Omental fat pad (tissue), 4 donors: ENCODE measurements around the gene SLC2A11. TPM values are rescaled to one million over a fixed set of nuclear protein-coding genes. Genes with fewer than 3 reads are reported as not detected.
A peak's percentile ranks its signal among the peaks of the same experiment; 100 is the strongest.

Source experiments
- ATAC-seq: fragments of 150-250 bp; one replicate; pipeline ENCODE4 v1.9.1; 2016; ENCODE audit warnings: mild to moderate bottlenecking, moderate library complexity; ENCODE audit not compliant: low FRiP score
- DNase-seq: peaks from one replicate; pipeline ENCODE4 v3.0.0-alpha.2; 2019; ENCODE audit warnings: low spot score
- CTCF ChIP-seq, 3 donors: fragments of 450-650 bp; IDR thresholded peaks; one replicate each; pipeline ENCODE4 v1.5.1; 2016 to 2017; ENCODE audit warnings: antibody characterized with exemption in 3 of 3, mild to moderate bottlenecking in 3 of 3, moderate library complexity in 2 of 3
- total RNA-seq, 4 donors: library from RNA; depleted of rRNA; stranded (reverse); fragments of >200 nt; gene quantifications; one replicate each; pipeline ENCODE4 v1.1.0, GENCODE V29; 2016

SLC2A11 gene
- 1 to 10 TPM; 3.1 to 9.2 (median 7.5) TPM for total RNA-seq

DNA sequence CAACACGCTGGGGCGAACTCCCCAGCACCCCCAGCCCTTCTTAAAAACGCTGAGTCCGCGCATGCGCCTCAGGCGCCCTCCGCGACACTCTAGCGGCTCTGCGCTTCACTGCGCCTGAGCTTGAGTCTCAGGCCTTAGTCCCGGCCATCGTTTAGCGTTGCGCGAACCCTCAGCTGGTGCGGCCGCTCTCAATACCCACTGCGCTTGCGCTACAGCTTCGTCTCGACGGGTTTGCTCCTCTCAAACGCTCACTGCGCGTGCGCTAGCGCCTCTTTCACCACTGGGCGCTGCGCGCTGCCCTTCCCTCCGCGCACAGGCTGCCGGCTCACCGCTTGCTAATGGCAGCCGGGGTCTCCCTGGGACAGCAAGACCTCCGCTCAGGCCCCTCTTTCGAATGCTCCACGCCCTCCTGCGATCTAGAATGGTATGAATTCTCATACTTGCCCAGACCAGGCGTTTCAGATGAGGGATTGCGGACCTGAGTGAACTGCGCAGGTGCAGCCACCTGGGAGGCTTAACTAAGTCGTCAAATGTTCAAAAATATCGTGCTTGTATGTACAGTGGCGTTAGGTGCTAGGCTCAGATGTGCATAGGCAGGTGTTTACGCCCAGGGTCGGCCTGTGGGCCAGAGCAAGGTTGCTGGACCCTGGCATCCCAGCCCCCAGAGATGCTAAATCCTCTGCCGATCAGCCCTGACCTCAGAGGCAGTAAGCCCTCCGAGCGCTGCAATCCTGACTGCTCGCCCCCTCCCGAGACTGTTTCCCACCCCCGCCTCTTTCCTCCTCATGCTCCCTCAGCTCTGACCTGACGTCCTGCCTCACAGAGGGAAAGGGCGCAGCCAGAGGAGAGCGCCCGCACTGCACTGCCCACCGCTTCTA is at the start of gene SLC2A11:
SLC2A11 (plus strand) TSS at position 270 of the 878 bp plus-strand sequence; CDS start at position 395, 125 bp downstream.
- TF ChIP-seq CTCF (IDR thresholded peaks at IDR 0.05): no peak
- DNase-seq (peak; percentile 84), ATAC-seq (peak; percentile 98)

DNA sequence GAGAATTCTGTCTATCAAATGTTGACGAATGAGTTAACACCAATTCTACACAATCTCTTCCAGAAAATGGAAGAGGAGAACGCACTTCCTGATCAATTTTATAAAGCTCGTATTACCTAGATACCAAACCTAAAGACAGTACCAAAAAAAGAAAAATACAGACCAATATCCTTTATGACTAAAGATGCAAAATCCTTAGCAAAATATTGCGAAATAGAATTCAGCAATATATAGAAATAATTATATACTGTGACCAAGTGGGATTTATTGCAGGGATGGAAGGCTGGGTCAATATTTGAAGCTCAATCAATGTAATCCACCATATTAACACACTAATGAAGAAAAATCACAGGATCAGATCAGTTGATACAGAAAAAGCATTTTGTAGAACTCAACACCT is 45.3 kb upstream of the SLC2A11 start:
- no peak for ATAC-seq

GRCh38 chr22:23815541-23816155 is 42.0 kb upstream of the SLC2A11 start:
- ATAC-seq: no peak

More for the DNA sequence above, 45.3 kb upstream of the SLC2A11 start:
- DNase-seq: no peak
- no peak for TF ChIP-seq CTCF (IDR thresholded peaks at IDR 0.05)

GRCh38 chr22:23816156-23816976 is 41.3 kb upstream of the SLC2A11 start:
- TF ChIP-seq CTCF (IDR thresholded peaks at IDR 0.05): no peak
- no peak for ATAC-seq

More at GRCh38 chr22:23815541-23816155, 42.0 kb upstream of the SLC2A11 start:
- no peak for TF ChIP-seq CTCF (IDR thresholded peaks at IDR 0.05)
- DNase-seq: no peak

DNA sequence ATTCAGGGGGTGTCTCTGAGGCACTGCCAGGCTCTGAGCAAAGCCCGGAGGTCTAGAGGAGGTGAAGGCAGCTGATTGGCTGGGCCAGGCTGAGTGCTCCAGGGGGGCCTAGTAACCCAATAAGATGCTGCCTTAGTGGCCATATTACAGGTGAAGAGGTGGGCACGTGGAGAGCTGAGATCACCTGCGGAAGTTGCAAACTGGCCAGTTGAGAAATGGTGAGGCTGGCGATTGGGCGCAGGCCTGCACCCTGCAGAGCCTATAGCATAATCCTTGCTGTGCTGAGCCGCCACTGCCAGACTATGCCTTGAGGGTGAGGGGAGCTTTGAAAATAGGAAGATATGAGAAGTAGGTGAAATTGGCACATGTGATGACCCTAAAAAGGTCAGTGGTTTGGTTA is 40.5 kb upstream of the SLC2A11 start:
- no peak for TF ChIP-seq CTCF (IDR thresholded peaks at IDR 0.05)
- DNase-seq (no peak), ATAC-seq (no peak)

More at GRCh38 chr22:23816156-23816976, 41.3 kb upstream of the SLC2A11 start:
- no peak for DNase-seq

DNA sequence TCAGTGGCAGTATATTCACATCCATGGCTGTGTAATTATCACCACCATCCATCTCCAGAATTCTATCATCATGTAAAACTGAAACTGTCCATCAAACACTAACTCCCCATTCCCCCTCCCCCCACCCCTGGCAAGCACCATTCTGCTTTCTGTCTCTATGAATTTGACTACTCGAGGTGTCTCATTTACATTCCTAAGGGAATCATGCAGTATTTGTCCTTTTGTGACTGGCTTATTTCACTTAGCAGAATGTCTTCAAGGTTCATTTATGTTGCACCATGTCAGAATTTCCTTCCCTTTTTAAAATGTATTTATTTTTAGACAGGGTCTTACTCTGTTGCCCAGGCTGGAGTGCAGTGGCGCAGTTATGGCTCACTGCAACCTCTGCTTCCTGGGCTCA is 39.1 kb upstream of the SLC2A11 start:
- TF ChIP-seq CTCF (IDR thresholded peaks at IDR 0.05): no peak
- DNase-seq (no peak), ATAC-seq (no peak)
